Spleen (tissue), 11 donors: ENCODE measurements around the gene CTNNA1. TPM values are rescaled to one million over a fixed set of nuclear protein-coding genes. Genes with fewer than 3 reads are reported as not detected.

Source experiments
- DNase-seq: peaks from one replicate; pipeline ENCODE4 v3.0.0-alpha.2; 2020
- H3K27ac ChIP-seq, 8 donors: fragments of 200-600 bp; sonication (generic) in 7 of 8; 1 replicate in 4 of 8; 2 replicates in 4 of 8; pipeline versions ENCODE4 v1.5.0 to v1.8.0; 2016 to 2021; ENCODE audit warnings: inconsistent platforms in 4 of 8, mild to moderate bottlenecking in 4 of 8, moderate library complexity in 1 of 8
- H3K27me3 ChIP-seq, 7 donors: fragments of 200-600 bp; sonication (generic) in 6 of 7; replicated peaks in 1 of 7; 1 replicate in 4 of 7; 2 replicates in 3 of 7; pipeline versions ENCODE4 v1.5.0 to v1.8.0; 2016 to 2021; ENCODE audit warnings: inconsistent platforms in 3 of 7, mild to moderate bottlenecking in 1 of 7
- H3K36me3 ChIP-seq, 6 donors: fragments of 200-600 bp; sonication (generic) in 5 of 6; 1 replicate in 4 of 6; 2 replicates in 2 of 6; pipeline versions ENCODE4 v1.5.0 to v1.8.0; 2016 to 2021; ENCODE audit warnings: inconsistent platforms in 2 of 6
- H3K4me1 ChIP-seq, 6 donors: fragments of 200-600 bp; sonication (generic) in 5 of 6; 1 replicate in 3 of 6; 2 replicates in 3 of 6; pipeline versions ENCODE4 v1.5.0 to v1.8.0; 2016 to 2021; ENCODE audit warnings: inconsistent platforms in 3 of 6
- H3K4me3 ChIP-seq, 8 donors: fragments of 200-600 bp; sonication (generic) in 7 of 8; 1 replicate in 4 of 8; 2 replicates in 4 of 8; pipeline versions ENCODE4 v1.5.0 to v1.8.0; 2016 to 2021; ENCODE audit warnings: inconsistent platforms in 4 of 8, mild to moderate bottlenecking in 4 of 8, moderate library complexity in 2 of 8
- H3K9me3 ChIP-seq, 8 donors: fragments of 200-600 bp; sonication (generic) in 7 of 8; 1 replicate in 4 of 8; 2 replicates in 4 of 8; pipeline versions ENCODE4 v1.5.0 to v1.8.0; 2016 to 2021; ENCODE audit warnings: inconsistent platforms in 4 of 8
- CTCF ChIP-seq, 11 experiments: fragments of 200-600 bp in 7 of 11; fragments of 450-650 bp in 4 of 11; sonication (generic) in 4 of 11; IDR thresholded peaks in 8 of 11; conservative IDR thresholded peaks in 3 of 11; 1 replicate in 7 of 11; 2 replicates in 4 of 11; pipeline versions ENCODE4 v1.4.0 to v1.8.0; 2016 to 2021; ENCODE audit warnings: antibody characterized with exemption in 11 of 11, inconsistent platforms in 4 of 11, mild to moderate bottlenecking in 1 of 11
- POLR2A ChIP-seq, 3 donors: fragments of 450-650 bp; IDR thresholded peaks; one replicate each; pipeline ENCODE4 v1.5.1; 2017; ENCODE audit warnings: antibody characterized with exemption in 3 of 3, mild to moderate bottlenecking in 1 of 3
- POLR2AphosphoS5 ChIP-seq, 3 donors: sonication (generic); formaldehyde crosslinking; IDR thresholded peaks; one replicate each; pipeline ENCODE4 v1.5.1; 2017; ENCODE audit warnings: antibody characterized with exemption in 3 of 3
- WGBS, 5 donors: extraction: QIAGEN DNeasy Blood & Tissue Kit in 3 of 5; methylation state at CpG; one replicate each; pipeline versions ENCODE4 v1.1.5 to v1.1.7; 2013 to 2018; 5-methylcytosine and 5-hydroxymethylcytosine counted together
- intact Hi-C: fragments of 100-400 bp; cut with DNase I; formaldehyde crosslinking; loops from one replicate; pipeline ENCODE4 v1.15.0; 2023; ENCODE audit warnings: low total_unique reads
- polyA plus RNA-seq, 3 donors: library from polyadenylated mRNA; stranded (reverse); fragments of 200-250 nt; gene quantifications; one replicate each; pipeline ENCODE4 v1.2.1, GENCODE V29; 2013
- total RNA-seq, 7 donors: library from RNA; depleted of rRNA in 3 of 7; stranded (reverse); fragments of >200 nt in 3 of 7; fragmentation: NEBNext Ultra II Directional in 4 of 7; extraction: Animal tissue kit (Norgen Biotek cat#: 25700) in 4 of 7; gene quantifications; one replicate each; pipeline versions ENCODE4 v1.1.0 to v1.2.1, GENCODE V29; 2016 to 2021
- donor health status: healthy with polysubstance abuse.
- donor health status: DM: no; HTN: no; CAD: no; lungs with moderate emphysema.
- donor health status: DM: no; HTN: no; CAD: no.
- donor health status: Bipolar disorder and iron deficiency.
- donor health status: healthy.
- donor health status: DM: no; HTN: no; CAD: no.
- donor health status: DM: yes; HTN: yes; CAD: no.

CTNNA1 gene
- total and polyA plus RNA-seq, 10 donors: 26.7 to 313 (median 186) TPM

- H3K27ac ChIP-seq: no peak overlapping the region
- intact Hi-C loops: no loop called here
- WGBS, 5 donors: 76 to 90% (median 88%) methylated on average over 5 of the region's 5 CpGs
Observed at GRCh38 chr5:138938526-138938925, 185.3 kb downstream of the CTNNA1 start.

GRCh38 chr5:138942066-138942465, 188.8 kb downstream of the CTNNA1 start:
- Histone ChIP-seq H3K9me3 (no peaks in the 10 kb centered on the region), H3K27me3 (no peaks in the 10 kb centered on the region), H3K4me1 (peaks cover 0 to 19% (median 3%) of the 10 kb centered on the region in 6 donors), H3K4me3 (no peak overlapping the region), H3K27ac (no peak overlapping the region), H3K36me3 (peaks cover 0 to 36% (median 13%) of the 10 kb centered on the region in 6 donors)
- 93 to 98% (median 96%) methylated on average over 2 of the region's 2 CpGs for WGBS, 5 donors
- intact Hi-C loops: no loop called here
- no peak for DNase-seq
- no peak for TF ChIP-seq CTCF (IDR thresholded peaks at IDR 0.05 in 8 of 11, conservative IDR thresholded peaks at IDR 0.05 in 3 of 11)

More at GRCh38 chr5:138938526-138938925, 185.3 kb downstream of the CTNNA1 start:
- TF ChIP-seq CTCF (IDR thresholded peaks at IDR 0.05 in 8 of 11, conservative IDR thresholded peaks at IDR 0.05 in 3 of 11) (no peak), POLR2A (IDR thresholded peaks at IDR 0.05) (no peak), POLR2AphosphoS5 (IDR thresholded peaks at IDR 0.05) (no peak)
- H3K36me3 ChIP-seq: peaks cover 0 to 43% (median 15%) of the 10 kb centered on the region in 6 donors
- H3K9me3 ChIP-seq: no peaks in the 10 kb centered on the region
- H3K4me1 ChIP-seq: peaks cover 0 to 23% (median 4%) of the 10 kb centered on the region in 6 donors
- no peaks in the 10 kb centered on the region for H3K27me3 ChIP-seq
- H3K4me3 ChIP-seq: no peak overlapping the region
- DNase-seq: no peak

GRCh38 chr5:138942861-138943260, 189.6 kb downstream of the CTNNA1 start:
- 90 to 97% (median 93%) methylated on average over 3 of the region's 3 CpGs for WGBS, 5 donors
- Histone ChIP-seq H3K27me3 (no peaks in the 10 kb centered on the region), H3K36me3 (peaks cover 0 to 44% (median 15%) of the 10 kb centered on the region in 6 donors), H3K4me1 (peaks cover 0 to 13% (median 0%) of the 10 kb centered on the region in 6 donors), H3K4me3 (no peak overlapping the region), H3K9me3 (no peaks in the 10 kb centered on the region), H3K27ac (no peak overlapping the region)
- intact Hi-C loops: no loop called here
- TF ChIP-seq POLR2A (IDR thresholded peaks at IDR 0.05) (no peak), POLR2AphosphoS5 (IDR thresholded peaks at IDR 0.05) (no peak), CTCF (IDR thresholded peaks at IDR 0.05 in 8 of 11, conservative IDR thresholded peaks at IDR 0.05 in 3 of 11) (no peak)
- DNase-seq: no peak

- intact Hi-C loops: no loop called here
- Histone ChIP-seq H3K27me3 (no peaks in the 10 kb centered on the region), H3K9me3 (no peaks in the 10 kb centered on the region), H3K27ac (no peak overlapping the region), H3K4me1 (peaks cover 0 to 9% (median 0%) of the 10 kb centered on the region in 6 donors), H3K36me3 (peaks cover 0 to 52% (median 15%) of the 10 kb centered on the region in 6 donors), H3K4me3 (no peak overlapping the region)
- TF ChIP-seq POLR2AphosphoS5 (IDR thresholded peaks at IDR 0.05) (peak in 1 of 3 donors; percentile 1), CTCF (IDR thresholded peaks at IDR 0.05 in 8 of 11, conservative IDR thresholded peaks at IDR 0.05 in 3 of 11) (no peak)
- DNase-seq: no peak
- 77 to 90% (median 82%) methylated on average over 6 of the region's 6 CpGs for WGBS, 5 donors
Observed at GRCh38 chr5:138943599-138944173, 190.5 kb downstream of the CTNNA1 start.
